DMS 273 (cell line): Measurements from ENCODE around the gene TPD52L1.
"Not testable (repeated sequence)": the region's sequence is repeated elsewhere in the genome, so short reads cannot be mapped to it uniquely, and the experiment has no call there.

Experiments used
- DNase-seq: peaks from one replicate; lab custom pipeline; 2025; ENCODE audit not compliant: unreplicated experiment; lab: John Stamatoyannopoulos, UW

The TPD52L1 gene

DNA sequence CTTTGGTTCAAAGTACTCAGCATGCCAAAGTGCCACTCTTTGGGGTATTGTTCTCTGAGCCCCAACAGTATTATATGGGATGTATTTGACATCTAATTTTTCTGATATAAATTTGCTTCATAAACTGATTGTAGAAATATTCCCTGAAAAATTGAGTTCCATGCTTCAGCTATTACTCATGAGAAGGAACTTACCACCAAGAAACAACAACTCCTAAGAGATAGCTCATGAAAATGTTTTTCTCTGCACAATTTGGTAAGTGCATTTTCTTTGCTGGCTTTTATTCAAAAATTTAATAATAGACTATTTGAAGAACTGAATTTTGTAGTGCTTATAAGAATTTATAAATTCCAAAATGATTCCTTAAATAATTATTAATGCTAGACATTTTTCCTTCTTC, 12.8 kb upstream of the TPD52L1 start:
- no peak for DNase-seq

DNA sequence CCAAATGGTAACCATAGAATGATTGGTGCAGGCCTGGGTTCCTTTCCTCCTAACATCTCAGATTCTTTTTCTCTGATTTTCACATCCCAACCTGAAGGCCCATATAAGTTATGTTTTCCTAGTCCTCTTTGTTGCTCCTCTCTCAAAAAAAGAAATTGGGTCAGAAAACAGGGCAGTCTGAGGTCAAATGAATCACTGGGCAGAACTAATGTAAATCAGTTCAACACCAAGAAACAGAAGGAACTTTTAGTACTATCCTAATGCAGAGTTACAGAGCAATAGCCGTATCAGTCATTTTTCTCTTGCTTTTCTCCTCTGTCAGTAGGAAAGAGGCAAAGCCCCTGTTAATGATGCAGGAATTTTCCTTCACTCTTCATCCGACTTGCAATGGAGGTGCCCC, 11.0 kb upstream of the TPD52L1 start:
- no peak for DNase-seq

DNA sequence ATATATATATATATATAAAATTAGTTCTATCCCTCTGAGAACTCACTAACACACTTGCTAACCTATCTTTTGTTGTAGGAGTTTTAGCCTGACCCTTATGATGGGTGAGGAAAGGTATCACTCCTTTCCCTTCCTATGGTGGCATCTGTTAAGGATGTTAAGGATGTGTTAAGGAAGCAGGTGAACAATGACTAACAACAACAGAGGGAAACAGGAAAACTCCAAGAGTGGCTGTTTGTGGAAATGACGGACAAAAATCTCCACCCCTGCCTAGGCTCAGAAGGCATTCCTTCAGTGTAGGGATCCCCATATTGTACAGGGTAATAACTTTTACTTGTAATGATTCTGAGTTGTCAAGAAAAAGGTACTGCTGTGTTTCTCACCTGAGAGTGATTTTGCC, 8.8 kb upstream of the TPD52L1 start:
- no peak for DNase-seq

DNA sequence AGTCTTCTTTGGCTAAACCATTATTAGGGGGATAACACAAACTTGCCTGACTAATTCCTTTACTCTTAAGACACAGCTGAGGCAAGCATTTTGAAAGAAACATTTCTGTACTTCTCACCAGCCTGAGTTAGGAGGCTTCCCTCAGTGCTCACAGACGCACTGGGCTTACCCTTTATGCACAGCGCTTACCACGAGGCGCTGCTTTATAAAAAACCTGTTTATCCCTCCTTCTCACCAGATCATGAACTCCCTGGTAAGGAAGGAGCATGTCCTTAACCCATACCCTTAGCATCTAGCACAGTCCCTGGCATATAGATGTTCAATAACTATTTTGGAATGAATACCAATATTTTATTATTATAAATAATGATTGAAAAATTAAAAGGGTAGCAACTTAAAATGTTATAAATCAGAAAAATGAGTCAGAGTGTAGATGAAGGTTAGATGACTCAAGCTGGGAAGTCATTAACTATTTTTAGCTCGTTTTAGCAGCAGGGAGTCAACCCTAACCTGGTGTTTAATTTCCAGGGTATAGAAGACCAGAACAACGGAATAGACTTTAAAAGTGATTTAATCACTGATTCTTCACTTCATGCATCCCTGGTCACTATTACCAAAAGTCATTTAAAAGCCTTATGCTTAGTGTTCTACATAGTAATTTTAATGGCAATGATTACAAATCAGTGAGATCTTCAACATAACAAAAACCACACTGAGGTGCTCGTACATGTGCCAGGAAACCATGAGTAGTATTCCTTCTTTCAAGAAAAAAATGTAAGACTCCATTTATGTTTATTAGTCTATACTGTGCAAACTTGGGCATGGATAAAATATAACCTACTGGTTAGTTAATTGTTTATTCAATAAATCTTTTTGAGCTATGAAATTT, 4.1 kb upstream of the TPD52L1 start:
- peak; percentile 19 for DNase-seq

DNA sequence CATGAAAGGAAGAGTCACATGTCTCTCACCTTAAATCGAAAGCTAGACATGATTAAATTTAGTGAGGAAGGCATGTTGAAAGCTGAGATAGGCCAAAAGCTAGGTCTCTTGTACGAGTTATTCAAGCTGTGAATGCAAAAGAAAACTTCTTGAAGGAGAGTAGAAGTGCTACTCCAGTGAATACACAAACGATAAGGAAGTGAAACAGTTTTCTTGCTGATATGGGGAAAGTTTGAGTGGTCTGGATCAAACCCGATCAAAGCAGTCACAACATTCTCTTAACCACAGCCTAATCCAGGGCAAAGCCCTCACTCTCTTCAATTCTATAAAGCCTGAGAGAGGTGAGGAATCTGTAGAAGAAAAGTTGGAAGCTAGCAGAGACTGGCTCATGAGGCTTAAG, 1.9 kb upstream of the TPD52L1 start:
- DNase-seq: no peak

DNA sequence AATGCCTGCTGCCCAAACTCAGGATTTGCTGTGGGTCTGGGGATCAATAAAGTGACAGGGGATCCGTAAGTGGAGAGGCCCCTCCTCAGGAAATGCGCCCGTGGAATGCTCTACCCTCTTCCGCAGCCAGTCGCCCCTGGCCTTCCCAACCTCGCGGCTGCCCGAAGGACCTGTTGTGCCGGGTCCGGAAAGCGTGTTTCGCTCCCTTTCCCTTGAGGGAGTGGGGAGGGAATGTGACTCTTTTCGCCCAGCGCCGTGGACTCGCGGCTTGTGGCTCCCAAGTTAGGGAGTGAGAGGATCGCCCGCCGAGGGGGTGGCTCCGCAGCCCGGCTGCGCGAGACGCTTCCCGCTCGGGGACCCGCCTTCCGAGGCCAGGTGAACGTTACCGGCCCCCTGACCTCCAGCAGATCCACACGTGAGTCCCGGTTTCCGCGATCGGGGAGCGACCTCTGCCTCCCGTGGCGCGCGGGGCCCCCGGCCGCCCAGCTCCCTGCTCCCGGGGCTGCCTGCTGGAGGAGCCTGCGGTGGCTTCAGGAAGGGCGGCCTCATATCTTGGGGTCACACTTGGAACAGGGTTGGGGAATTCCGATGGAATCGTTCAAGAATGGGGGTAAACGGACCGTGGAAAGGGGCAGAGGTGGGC, 666 bp downstream of the TPD52L1 start:
- peak; percentile 35 for DNase-seq

DNA sequence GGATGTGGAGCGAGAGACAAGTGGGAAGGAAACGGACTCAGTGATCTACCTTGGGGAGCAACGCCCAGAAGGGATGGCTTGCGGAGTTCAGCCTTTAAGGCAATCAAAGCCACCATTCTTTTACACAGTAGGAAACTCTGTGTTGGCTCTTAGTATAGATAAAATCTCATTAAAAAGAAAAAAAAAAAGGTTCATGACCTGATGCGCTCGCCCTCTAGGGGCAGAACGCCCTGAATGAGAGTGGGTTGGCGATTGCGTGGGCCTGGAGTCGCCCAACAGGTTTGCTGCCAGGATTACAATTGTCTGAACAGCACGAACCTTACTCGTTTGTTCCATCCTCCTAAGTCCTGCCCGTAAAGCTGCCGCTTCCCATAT, 1.2 kb downstream of the TPD52L1 start:
- DNase-seq: peak; percentile 25

DNA sequence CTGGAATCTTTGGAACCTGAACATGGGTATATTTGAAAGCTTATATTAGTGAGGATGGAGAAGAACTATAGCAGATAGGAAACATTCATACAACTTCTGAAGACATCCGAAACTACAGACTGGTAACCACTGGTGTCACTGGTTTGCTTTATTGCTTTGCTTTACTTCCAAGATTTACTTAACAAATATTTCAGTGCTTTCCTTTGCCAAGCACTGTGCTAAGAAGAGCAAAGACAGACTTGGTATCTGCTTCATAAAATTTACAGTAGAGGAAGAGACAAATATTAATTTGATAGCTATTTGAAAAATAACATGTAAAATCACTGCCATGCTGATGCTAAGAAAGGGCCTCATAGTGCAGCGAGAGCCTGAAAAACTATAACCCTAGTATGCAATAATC, 1.8 kb downstream of the TPD52L1 start:
- DNase-seq: no peak

DNA sequence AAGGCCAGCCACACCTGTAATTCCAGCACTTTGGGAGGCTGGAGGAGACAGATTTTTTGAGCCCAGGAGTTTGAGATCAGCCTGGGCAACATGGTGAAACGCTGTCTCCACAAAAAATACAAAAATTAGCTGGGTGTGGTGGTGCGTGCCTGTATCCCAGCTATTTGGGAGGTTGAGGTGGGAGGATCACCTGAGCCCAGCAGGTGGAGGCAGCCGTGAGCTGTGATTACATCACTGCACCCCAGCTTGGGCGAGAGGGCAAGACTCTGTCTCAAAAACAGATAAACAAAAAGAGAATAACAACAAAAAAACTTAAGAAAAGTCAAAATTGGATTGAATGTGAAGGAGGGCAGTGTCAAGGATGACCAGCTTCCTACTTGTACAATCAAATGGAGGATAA, 2.9 kb downstream of the TPD52L1 start:
- DNase-seq: no peak

DNA sequence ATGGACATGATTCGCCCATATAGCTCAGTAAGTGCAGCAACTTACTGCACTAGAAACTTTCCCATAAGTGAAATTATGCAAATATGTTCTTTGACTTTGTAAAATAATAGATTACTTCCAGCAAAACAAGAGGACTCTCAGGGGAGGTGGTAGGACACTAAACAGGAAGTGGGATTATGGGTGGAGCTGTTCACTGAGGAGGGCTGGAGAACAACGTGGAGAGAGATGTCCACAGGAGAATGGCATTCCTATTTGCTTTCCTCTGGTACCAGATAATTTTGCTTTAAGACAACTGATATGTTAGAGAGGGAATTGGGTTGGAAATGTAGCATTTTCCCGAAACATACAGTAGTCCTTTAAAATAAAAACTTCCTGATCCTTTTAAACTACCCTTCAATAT, 3.7 kb downstream of the TPD52L1 start:
- no peak for DNase-seq

DNA sequence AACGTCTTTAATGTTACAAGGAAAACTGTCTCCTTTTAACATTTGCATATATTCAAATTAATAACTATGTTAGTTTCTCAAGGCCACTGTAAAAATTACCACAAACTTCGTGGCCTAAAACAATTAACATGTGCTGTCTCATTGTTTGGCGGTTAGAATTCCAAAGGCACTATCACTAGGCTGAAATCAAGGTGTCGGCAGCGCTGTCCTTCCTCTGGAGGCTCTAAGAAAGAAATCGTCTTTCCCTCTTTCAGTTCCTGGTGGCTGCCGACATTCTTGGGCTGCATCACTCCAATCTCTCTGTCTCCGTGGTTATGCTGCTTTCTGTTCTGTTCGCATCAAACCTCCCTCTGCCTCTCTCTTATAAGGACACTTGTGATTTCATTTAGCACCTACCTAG, 4.2 kb downstream of the TPD52L1 start:
- no peak for DNase-seq

DNA sequence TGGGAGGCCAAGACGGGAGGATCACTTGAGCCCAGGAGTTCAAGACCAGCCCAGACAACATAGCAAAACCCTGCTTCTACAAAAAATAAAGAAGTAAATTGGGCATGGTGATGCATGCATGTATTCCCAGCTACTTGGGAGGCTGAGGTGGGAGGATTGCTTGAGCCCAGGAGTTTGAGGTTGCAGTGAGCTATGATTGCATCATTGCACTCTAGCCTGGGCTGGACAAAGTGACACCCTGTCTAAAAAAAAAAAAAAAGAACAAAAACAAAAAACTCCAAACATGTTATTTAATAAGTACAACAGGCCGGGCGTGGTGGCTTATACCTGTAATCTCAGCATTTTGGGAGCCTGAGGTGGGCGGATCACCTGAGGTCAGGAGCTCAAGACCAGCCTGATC, 9.8 kb downstream of the TPD52L1 start:
- not testable (repeated sequence) for DNase-seq

DNA sequence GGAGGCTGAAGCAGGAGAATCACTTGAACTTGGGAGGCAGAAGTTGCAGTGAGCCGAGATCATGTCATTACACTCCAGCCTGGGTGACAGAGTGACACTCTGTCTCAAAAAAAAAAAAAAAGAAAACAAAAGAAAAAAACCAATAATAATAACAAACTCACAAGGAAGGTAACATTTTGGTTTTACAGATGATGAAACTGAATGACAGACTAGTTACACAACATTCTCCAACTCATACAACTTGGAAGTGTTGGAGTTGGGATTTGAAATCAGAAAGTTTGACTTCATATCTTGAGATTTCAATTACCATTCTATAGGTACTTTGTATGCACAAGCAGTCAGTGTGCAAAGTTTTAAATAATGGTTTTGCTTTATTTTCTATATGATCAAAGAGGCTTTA, 10.2 kb downstream of the TPD52L1 start:
- DNase-seq: no peak

DNA sequence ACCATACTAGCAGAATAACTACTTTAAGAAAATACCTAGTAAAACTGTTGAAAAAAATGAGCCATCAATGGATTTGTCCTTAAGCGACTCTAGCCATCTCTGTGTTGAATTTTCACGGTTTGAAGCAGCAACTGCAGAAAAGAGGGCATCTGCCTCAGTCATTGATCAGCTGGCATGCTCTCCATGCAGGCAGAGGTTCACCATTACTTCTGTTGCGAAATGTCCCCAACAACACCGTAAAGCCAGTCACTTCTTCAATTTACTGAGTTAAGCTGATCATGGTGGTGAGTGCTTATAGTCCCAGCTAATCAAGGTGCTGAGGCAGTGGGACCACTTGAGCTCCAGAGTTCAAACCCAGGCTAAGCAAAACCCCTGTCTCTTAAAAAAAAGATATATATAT, 11.1 kb downstream of the TPD52L1 start:
- no peak for DNase-seq

DNA sequence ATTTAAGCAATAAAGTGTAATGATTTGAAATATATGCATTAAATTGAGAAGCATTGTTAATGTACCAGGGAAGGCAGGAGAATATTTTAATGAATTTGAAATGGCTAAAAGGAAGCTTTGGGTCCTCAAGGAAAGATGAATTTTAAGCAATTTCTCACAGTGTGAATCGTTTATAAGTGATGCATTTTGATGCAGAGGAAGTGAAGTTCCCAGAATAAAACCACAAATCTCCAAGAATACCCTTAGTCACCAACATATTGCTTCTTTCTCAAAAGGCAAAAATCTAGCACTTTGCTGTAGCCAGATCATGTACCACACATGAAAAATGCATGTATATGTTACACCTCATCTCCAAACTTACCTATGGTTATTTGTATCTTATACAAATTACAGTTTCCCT, 11.7 kb downstream of the TPD52L1 start:
- no peak for DNase-seq

DNA sequence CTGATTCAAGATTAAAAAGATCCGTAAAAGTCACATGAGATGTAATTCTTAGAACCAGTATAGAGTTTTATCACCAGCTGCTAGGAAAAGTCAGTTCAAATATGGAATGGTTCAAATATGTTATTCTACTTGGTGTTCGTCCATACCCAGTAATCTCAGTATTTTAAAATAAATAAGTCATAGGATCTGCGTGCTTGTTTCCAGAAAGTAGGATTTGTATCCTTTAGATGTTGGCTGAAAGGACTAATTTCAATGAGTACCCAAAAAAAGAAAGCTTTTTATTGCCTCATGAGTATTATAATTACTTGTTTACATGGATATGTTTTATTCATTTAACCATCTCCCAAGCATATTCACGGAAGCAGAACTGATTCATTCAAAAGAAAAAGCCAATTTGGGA, 12.2 kb downstream of the TPD52L1 start:
- no peak for DNase-seq

DNA sequence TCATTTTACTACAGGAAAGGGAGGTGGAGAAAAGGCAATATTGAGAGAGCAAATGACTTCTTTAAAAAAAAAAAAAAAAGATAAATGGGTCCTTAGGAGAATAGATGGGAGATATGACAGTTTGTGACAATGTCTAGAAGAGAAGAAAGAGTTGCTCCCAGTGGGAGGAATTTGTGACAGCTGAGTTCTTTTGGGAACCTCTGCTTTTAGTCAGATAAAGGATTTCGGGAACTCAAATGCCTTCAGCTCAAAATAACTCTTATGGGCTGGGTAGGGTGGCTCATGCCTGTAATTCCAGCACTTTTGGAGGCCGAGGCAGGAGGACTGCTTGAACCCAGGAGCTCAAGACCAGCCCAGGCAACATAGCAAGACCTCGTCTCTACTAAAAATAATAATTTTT, 13.1 kb downstream of the TPD52L1 start:
- DNase-seq: no peak

DNA sequence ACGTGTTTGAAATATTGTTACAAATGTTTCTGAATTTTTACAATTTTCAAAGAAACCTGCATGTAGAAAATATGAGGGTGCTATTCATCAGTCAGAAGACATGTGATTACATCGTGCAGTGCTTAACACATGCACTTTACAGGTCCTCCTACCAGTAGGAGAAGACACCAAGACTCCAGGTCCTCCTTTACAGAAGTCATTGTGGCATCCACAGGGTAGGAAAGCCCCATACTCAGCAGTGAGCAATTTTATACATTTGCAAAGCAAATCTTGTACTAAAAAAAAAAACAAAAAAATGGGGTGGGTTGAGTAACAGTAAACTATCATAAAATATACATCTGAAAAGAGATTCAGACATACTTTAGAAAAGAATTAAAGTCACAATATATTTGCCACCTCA, 14.0 kb downstream of the TPD52L1 start:
- no peak for DNase-seq

DNA sequence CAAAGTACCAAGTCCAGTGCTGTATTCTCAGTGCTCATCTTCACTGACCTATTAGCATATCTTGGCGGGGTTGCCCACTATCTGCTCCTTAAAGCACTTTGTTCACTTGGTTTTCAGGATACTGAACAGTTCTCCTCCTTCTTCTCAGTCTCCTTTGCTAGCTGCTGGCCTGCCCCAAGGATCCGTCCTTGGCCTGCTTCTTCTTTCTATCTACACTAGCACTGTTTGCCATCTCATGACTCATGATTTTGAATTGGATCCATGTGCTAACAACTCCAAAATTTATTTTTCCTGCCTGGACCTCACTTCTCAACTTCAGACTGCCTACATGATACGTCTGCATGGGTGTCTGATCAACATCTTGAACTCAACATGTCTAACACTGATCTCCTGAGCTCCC, 15.5 kb downstream of the TPD52L1 start:
- DNase-seq: no peak

DNA sequence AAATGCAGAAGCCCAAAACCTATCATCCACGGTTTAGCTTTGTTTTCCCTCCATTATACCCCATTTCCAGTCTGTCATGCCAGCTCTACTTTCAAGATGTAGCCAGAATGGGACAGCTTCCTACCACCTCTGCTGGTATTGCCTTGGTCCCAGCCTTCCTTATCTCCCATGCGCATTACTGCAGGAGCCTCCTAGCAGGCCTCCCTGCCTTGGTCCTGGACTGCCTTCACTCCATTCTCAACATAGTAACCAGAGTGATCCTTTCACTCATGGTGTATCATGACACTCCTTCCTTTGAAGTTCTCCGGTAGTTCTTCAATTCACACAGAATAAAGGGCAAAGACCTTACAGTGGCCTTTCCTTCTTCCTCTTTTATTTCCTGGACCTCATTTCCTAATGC, 15.9 kb downstream of the TPD52L1 start:
- DNase-seq: no peak

DNA sequence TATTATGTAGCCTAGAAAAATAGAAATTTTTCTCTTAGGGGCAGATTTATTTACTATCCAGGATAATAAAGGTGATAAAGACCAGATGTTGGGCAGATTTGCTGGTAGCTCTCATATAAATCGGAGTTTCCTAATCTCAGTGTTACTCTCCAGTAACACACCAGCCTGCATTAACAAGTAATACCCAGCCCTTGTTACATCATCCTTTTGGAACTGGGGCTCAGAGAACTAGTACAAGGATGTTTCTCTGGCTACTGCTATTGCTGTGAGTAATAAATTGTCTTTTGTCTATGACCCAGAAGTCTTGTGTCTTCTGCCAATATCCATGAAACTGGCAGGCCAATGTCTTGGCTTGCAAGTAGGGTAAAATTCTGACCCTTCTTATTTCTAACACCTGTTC, 16.8 kb downstream of the TPD52L1 start:
- DNase-seq: no peak

DNA sequence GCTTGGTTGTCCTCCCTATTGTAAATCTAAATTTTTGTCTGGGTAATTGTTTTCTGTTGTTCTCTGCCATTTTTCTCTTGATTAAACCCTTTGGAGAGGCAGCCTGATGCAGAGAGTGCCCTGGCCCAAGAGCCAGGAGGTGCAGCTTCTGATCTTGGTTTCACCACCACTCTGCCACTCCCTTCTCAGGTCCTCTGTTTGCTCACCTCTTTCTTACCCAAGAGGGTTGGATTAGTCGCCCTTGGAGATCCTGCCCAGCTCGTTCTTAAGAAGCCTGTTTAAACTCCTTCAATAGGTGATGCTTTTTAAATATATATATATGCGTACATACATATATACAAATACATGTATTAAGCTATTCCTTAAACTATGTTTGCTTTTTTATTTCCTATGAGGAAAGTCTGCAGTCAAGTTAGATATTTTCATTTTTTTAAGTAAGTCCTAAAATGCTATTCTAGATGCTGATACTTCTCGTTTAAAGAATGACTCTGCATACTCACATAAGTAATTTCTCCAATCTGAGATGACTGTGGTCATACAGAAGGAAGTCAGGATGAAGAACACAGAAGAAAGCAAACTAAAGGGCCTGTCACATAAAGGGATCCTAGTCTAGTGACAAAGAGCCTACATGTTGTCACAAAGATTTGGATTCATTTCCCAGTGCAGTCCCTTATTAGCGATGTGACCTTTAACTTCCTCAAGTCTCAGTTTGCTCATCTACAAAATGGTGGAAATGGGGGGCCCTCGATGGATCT, 19.9 kb downstream of the TPD52L1 start:
- no peak for DNase-seq
